Measurements from ENCODE around the gene TEDC1.

GRCh38 chr14:105490572-105491365 lies at the start of gene TEDC1:
- TF ChIP-seq CTCF (IDR thresholded peaks at IDR 0.05) (peak; percentile 71 to 99 (median 92)), POLR2A (IDR thresholded peaks at IDR 0.05) (peak; percentile 72)
